GM21619 (cell line): ENCODE data around the gene PRSS56.

Experiments used
- ATAC-seq: cut with Tn5 transposase; IDR thresholded peaks from one replicate; pipeline ENCODE4 v1.9.1; 2021; ENCODE audit not compliant: unreplicated experiment

Gene PRSS56

DNA sequence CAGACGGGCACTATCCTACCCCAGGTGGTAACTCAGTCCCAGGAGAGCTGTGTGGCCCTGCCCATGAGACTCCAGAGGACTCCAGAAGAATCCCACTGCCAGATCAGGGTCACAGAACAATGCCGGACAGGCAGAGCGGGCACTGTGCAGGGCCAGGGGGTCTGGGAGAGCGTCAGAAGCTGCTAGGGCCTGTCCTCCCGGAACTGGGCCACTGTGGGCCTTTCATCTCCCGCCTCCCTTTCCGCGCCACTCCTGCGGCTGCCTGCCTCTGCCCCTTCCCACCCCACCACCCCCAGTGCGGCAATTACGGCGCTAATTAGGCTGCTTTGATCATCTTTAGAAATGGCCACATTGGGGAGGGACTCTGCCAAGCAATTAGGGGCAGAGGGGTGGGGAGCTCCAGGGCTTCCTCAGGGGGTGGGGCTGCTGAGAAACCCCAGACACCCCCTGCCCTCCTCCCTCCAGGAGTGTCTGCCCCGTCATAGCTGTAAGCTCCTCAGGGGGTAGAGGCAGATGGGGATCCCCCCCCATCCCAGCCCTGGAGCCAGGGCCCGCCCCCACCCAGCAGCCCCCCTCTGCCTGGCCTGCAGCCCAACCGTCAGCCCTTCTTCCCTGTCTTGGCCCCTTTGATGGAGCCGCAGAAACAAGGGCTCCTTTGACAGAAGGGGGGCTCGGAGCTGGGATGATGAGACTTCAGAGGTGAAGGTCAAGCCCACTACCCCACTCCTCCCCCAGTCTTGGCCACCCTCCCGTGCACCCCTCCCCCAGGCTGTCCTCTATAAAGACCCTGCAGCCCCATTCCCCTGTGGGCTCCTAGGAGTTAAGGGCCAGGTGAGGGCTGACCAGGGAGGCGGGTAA is at the start of gene PRSS56:
TSS of gene PRSS56 (plus strand) at position 808 of the 858 bp plus-strand sequence. CDS start 211 bp downstream, outside the sequence.
- ATAC-seq, result no peak

DNA sequence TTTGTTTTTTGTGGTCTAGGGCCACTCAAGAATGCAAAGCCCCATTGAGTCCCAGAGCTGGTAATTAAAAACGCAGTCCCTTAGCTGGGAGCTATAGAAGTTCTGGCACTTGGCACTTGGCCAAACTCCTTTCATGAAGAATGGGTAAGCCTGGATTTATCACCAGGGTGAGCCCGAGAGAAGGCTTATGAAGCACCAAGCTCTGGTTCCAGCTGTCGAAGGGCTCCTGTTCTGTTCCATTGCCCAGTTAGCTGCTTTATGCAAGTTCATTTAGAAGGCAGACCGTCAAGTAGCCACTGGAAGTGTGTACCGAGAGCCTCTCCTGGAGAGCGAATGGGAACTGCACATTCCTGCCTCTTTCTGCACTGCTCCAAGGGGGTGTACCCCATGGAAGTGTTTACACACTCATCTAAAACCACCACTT is 46.7 kb upstream of the PRSS56 start:
- no peak for ATAC-seq

DNA sequence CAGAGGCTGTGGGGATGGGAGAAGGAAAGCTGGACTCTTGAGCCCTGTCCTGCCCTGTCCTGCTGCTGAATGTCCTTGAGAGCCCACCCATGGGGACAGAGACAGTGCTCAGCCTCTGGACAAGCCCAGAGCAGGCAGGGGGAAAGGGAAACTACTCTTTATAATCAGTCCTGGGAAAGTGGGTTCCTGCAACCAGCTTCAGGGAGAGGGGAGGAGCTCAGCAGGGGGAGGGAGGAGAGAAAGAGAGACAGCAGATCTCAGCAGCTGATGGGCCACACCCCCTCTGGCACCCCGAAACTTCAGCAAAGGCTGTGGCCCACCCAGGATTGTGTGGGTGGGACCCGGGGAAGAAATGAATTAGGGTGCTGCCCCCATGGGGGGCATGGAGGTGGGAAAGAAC is 44.1 kb upstream of the PRSS56 start:
- no peak for ATAC-seq

DNA sequence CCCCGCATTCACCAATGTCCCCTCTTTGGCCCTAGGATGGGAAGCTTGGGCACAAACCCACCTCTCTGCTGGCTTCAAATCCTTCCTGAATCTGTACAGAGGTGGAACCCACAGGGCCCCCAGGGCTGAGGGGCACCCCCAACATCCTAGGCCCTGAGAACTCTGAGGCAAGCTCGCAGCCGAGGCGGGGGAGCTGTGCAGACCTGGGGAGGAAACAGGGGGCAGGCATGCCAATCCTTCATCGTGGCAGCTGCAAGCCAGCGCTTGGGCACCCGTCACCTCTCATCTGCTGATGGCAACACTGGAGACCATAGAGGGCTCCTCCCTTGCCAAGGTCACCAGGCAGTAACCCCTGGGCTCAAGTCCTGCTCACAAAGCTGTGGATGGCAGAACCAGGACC is 43.4 kb upstream of the PRSS56 start:
- ATAC-seq, result no peak

DNA sequence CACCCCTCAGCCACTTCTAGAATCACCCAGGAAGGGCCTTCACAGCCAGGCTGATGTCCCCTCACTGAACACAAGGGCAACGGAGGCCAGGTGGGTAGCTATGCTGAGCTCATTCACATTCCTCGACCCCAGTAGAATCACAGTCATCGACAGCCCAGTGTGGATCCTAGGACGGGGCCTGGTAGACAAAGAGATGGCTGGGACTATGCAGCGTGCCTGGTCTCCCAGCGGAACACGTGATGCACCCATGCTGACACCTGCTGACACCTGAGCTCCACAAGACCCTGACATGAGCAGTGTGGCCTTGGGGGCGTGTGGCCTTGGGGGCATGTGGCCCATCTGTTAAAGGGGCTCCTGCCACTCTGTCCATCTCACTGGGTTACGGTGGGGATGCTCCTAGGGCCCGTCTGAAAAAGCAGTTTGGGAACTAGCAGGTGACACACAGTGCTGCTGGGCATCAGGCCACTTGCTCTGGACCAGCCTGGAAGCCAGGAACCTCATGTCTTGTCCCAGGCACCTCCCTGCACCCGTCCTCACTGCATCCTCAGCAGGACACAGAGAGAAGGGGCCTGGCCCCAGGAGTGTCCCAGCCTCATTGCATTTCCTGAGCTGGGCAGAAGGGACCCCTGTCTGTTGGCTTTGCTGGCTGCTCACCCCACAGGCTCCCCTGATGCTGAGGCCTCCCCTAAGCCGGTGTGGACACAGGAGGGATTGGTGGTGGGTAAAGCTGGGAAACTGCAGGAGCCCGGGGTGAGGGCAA is 42.3 kb upstream of the PRSS56 start:
- ATAC-seq, result no peak

- ATAC-seq, result no peak
Measured at GRCh38 chr2:232478571-232479340, 41.4 kb upstream of the PRSS56 start.

GRCh38 chr2:232479341-232480200 is 40.6 kb upstream of the PRSS56 start:
- no peak for ATAC-seq

DNA sequence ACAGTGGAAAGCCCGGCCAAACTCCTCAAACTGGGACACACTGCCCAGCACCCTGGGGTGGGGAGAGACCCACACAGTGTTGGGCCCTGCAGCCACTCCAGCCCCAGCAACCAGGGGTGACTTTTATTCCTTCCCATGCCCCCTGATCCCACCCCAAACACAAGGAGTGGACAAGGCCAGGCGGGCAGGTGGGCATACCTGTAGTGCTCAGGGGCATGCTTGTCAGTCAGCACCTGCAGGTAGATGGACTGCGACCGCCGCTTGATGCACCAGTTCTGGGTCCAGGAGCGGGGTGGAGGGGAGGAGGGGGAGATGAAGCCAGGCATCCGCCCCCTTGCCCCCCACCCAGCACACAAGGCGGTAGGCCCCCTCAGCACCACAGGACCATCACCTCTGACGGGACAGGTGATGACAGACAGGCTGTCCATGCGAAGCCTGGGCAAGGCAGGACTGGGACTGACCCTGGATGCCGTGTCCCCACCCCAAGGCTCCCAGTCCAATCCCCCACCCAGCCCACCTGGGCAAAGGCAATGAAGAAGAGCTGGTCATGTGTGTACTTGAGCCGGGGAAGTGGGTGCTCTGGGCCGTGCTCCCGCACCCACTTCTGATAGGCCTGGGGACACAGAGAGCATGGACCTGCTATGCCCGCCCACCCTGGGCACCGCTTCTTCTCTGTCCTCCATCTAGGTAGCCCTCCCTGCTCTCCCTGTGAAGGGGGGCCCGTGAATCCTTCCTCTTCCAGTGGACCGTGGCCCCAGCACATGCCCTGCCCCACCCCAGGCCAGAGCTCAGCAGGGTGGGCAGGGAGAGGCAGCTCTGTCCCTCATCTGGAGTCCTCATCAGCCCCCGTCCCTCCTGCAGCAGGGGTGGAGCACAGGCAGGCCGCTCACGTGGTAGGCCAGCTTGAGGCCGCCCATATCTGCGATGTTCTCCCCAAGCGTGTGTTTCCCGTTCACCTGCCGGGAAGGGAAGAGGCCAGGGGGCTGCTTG is 39.7 kb upstream of the PRSS56 start:
- no peak for ATAC-seq

GRCh38 chr2:232481322-232482140 is 38.7 kb upstream of the PRSS56 start:
- no peak for ATAC-seq

GRCh38 chr2:232482301-232483238 is 37.6 kb upstream of the PRSS56 start:
- ATAC-seq, result no peak

DNA sequence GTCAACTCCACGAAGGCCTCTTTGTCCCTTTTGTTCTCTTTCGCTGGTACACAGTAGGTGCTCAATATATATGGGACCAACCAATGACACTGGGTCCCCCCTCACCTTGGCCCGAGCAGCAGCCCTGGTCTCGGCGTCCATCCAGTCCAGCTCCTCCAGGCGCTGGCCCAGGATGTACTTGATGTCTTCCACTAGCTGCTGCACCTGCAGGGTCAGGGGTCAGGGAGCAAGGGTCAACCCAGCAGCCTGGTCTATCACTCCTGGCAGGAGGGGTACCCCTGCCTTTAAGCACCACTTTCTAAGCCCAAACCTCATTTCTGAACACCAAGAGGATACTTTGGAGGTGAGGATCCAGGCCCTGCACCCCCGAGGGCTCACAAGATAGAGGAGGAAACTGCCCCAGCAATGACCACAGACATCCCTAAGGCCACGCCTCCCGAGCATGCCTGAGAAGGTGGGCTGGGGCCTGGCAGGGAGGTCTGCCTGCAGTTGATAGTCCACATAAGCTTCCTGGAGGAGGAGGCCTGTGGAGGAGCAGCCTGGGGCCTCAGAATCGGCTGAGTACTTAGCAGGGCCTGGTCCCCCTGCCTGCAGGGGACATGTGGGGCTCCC is 36.8 kb upstream of the PRSS56 start:
- no peak for ATAC-seq

GRCh38 chr2:232483923-232484627 is 36.1 kb upstream of the PRSS56 start:
- ATAC-seq, result no peak

- ATAC-seq, result no peak
Measured at GRCh38 chr2:232484628-232485347, 35.4 kb upstream of the PRSS56 start.

GRCh38 chr2:232485348-232485756 is 34.8 kb upstream of the PRSS56 start:
- no peak for ATAC-seq

- no peak for ATAC-seq
Measured at GRCh38 chr2:232485757-232486557, 34.2 kb upstream of the PRSS56 start.
